ENCODE results near the gene ANXA6. TPM values are rescaled to one million over a fixed set of nuclear protein-coding genes. Genes with fewer than 3 reads are reported as not detected.

ANXA6 gene
- total RNA-seq, 2 donors from 2014 or later = 164 to 165 TPM

DNA sequence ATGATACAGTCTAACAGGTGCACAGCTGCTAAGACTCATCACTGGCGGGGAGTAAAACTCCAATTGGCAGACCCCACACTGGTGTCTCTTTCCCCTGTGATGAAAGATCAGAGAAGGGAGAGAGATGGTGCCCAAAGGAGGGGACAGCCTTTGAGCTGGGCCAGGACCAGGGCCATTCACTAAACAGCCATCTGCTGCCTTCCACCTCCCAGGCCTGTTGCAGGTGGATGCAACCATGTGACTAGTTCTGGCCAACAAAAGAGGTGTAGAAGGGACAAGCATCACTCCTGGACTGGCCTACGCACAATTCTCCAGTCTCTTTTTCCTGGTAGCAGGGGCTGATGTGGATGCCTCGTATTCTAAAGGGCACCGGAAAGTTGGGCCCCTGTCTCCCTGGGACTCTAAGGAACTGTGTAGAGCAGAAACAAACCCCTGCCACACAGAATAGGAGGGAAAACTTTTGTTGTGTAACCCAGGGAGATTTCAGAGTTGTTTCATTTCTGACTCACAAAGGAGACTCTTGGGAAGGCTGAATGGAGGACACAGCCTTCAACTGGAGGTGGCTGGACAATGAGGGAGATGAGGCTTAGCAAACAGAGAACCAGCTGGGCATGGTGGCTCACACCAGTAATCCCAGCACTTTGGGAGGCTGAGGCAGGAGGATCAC lies 103.7 kb downstream of the ANXA6 start:
- H3K36me3 ChIP-seq = peaks cover 51% of the 10 kb centered on the region
- no peak overlapping the region for H3K27ac ChIP-seq
- TF ChIP-seq, protein P1, sequence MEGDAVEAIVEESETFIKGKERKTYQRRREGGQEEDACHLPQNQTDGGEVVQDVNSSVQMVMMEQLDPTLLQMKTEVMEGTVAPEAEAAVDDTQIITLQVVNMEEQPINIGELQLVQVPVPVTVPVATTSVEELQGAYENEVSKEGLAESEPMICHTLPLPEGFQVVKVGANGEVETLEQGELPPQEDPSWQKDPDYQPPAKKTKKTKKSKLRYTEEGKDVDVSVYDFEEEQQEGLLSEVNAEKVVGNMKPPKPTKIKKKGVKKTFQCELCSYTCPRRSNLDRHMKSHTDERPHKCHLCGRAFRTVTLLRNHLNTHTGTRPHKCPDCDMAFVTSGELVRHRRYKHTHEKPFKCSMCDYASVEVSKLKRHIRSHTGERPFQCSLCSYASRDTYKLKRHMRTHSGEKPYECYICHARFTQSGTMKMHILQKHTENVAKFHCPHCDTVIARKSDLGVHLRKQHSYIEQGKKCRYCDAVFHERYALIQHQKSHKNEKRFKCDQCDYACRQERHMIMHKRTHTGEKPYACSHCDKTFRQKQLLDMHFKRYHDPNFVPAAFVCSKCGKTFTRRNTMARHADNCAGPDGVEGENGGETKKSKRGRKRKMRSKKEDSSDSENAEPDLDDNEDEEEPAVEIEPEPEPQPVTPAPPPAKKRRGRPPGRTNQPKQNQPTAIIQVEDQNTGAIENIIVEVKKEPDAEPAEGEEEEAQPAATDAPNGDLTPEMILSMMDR (IDR thresholded peaks at IDR 0.05) = no peak

GRCh38 chr5:151052836-151053235 lies 104.7 kb downstream of the ANXA6 start:
- H3K27ac ChIP-seq = no peak overlapping the region
- peaks cover 0 to 15% of the 10 kb centered on the region in 2 donors for H3K4me1 ChIP-seq

More for the DNA sequence above, 103.7 kb downstream of the ANXA6 start:
- no peak overlapping the region for H3K4me3 ChIP-seq
- no peaks in the 10 kb centered on the region for H3K9me3 ChIP-seq
- no peaks in the 10 kb centered on the region for H3K27me3 ChIP-seq
- no peak for DNase-seq (ENCODE audit: low spot score)
- peaks cover 0 to 17% of the 10 kb centered on the region in 2 donors for H3K4me1 ChIP-seq

DNA sequence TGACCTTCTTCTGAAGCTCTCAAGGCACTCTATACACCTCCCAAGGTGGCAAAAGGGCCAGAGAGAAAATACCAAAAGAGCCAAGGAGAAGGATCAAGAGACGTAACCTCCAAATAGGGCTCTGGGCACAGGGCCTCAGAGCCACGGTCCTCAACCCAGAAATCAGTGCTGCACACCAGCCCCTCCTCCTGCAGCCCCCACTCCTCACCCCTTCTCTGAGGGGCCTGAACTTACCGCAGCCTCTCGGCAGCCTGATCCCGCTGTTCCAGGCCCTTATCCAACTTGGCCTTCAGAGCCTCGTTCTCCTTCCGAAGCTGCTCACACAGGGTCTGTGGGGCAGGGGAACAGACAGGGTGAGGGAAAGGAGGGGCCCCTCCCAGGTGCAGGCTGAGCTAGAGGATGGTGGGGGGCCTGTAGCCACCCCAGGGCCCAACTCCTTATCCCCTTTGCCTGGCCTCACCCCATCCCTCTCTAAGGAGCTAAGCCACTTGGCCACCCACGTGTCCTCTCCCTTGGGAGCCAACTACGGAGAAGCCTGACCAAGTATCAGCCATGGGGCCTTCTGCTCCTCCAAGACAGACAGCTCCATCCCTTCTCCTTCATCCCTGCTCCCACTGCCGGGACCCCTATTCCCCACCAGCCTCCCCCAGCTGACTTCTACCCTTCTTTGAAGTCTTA lies 105.5 kb downstream of the ANXA6 start:
- Histone ChIP-seq H3K4me1 (peaks cover 0 to 20% of the 10 kb centered on the region in 2 donors), H3K36me3 (peaks cover 51% of the 10 kb centered on the region), H3K27ac (peak overlapping the region; percentile 21 to 50), H3K9me3 (no peaks in the 10 kb centered on the region), H3K27me3 (no peaks in the 10 kb centered on the region), H3K4me3 (no peak overlapping the region)
- DNase-seq (ENCODE audit: low spot score) = no peak
- TF ChIP-seq, protein P1 (IDR thresholded peaks at IDR 0.05) = peak; percentile 7 to 29

More at GRCh38 chr5:151052836-151053235, 104.7 kb downstream of the ANXA6 start:
- no peak for DNase-seq (ENCODE audit: low spot score)
- Histone ChIP-seq H3K36me3 (peaks cover 52% of the 10 kb centered on the region), H3K27me3 (no peaks in the 10 kb centered on the region), H3K4me3 (no peak overlapping the region), H3K9me3 (no peaks in the 10 kb centered on the region)
- TF ChIP-seq, protein P1 (IDR thresholded peaks at IDR 0.05) = no peak

GRCh38 chr5:151051066-151051930 lies 106.3 kb downstream of the ANXA6 start:
- peak; percentile 85 for DNase-seq (ENCODE audit: low spot score)
- H3K4me3 ChIP-seq = no peak overlapping the region
- H3K36me3 ChIP-seq = peaks cover 48% of the 10 kb centered on the region
- H3K9me3 ChIP-seq = no peaks in the 10 kb centered on the region
- TF ChIP-seq, protein P1 (IDR thresholded peaks at IDR 0.05) = peak; percentile 67 to 90
- H3K27ac ChIP-seq = no peak overlapping the region
- peaks cover 0 to 20% of the 10 kb centered on the region in 2 donors for H3K4me1 ChIP-seq
- no peaks in the 10 kb centered on the region for H3K27me3 ChIP-seq

Other genes starting within 250 kb of the ANXA6 start
- gene GPX3, start 137.2 kb downstream of the ANXA6 start, total RNA-seq = 1,000 to 10,000 TPM; 2,222 to 2,480 TPM
- 10 to 100 TPM; 68.9 to 92.6 TPM for gene TNIP1, start 76.7 kb downstream of the ANXA6 start, total RNA-seq
- 100 to 1,000 TPM; 185 to 202 TPM for gene CCDC69, start 66.3 kb upstream of the ANXA6 start, total RNA-seq
- gene GM2A, start 95.4 kb upstream of the ANXA6 start, total RNA-seq = 10 to 100 TPM; 21.5 to 36.4 TPM
- not detected for gene SLC36A3, start 146.0 kb upstream of the ANXA6 start, total RNA-seq
- not detected for gene SLC36A2, start 189.8 kb upstream of the ANXA6 start, total RNA-seq

All from right atrium auricular region (tissue), 2 donors.